Common myeloid progenitor, CD34-positive (primary cell): ENCODE measurements around the gene TCP1.
"Not testable (repeated sequence)": the region's sequence is repeated elsewhere in the genome, so short reads cannot be mapped to it uniquely, and the experiment has no call there.

Source experiments
- CTCF ChIA-PET: fragments of 350-600 bp; sonication (Branson Sonifier 250); formaldehyde crosslinking; loops from one replicate; lab custom pipeline; 2021; ENCODE audit warnings: antibody characterized with exemption; lab: Charles Lee
- POLR2A ChIA-PET: fragments of 350-600 bp; sonication (Branson Sonifier 250); formaldehyde crosslinking; loops from one replicate; lab custom pipeline; 2021; ENCODE audit warnings: antibody characterized with exemption; lab: Charles Lee
- DNase-seq, 3 donors: peaks; one replicate each; pipeline versions ENCODE4 v3.0.0 to v3.0.0-alpha.2; 2013
- H3K27ac ChIP-seq, 2 experiments: 1 replicate in 1 of 2; 2 replicates in 1 of 2; pipeline ENCODE4 v1.7.0; 2013; ENCODE audit warnings: inconsistent platforms in 2 of 2, low read length in 2 of 2, mild to moderate bottlenecking in 2 of 2, low read depth in 1 of 2, moderate library complexity in 1 of 2; ENCODE audit not compliant: severe bottlenecking in 2 of 2, insufficient read depth in 1 of 2, poor library complexity in 1 of 2
- H3K27me3 ChIP-seq, 5 experiments: replicated peaks in 2 of 5; 1 replicate in 3 of 5; 2 replicates in 2 of 5; pipeline versions ENCODE4 v1.6.1 to v1.7.0; 2013; ENCODE audit warnings: low read length in 4 of 5, mild to moderate bottlenecking in 2 of 5, moderate library complexity in 2 of 5, inconsistent platforms in 1 of 5; ENCODE audit not compliant: insufficient read depth in 5 of 5, control insufficient read depth in 4 of 5
- H3K36me3 ChIP-seq, 4 experiments: 1 replicate in 2 of 4; 2 replicates in 2 of 4; pipeline versions ENCODE4 v1.6.1 to v1.7.0; 2013; ENCODE audit warnings: low read length in 3 of 4, control low read depth in 1 of 4, mild to moderate bottlenecking in 1 of 4; ENCODE audit not compliant: control insufficient read depth in 4 of 4, insufficient read depth in 4 of 4
- H3K4me1 ChIP-seq, 4 experiments: 1 replicate in 3 of 4; 2 replicates in 1 of 4; pipeline versions ENCODE4 v1.6.1 to v1.7.1; 2013; ENCODE audit warnings: low read length in 3 of 4, mild to moderate bottlenecking in 3 of 4, control low read depth in 1 of 4, inconsistent platforms in 1 of 4, moderate library complexity in 1 of 4; ENCODE audit not compliant: control insufficient read depth in 4 of 4, insufficient read depth in 4 of 4; ENCODE audit errors: control extremely low read depth in 1 of 4
- H3K4me3 ChIP-seq, 7 experiments: 1 replicate in 4 of 7; 2 replicates in 3 of 7; pipeline versions ENCODE4 v1.5.1 to v1.7.0; 2013; ENCODE audit warnings: mild to moderate bottlenecking in 7 of 7, low read length in 6 of 7, moderate library complexity in 6 of 7, inconsistent platforms in 2 of 7, low read depth in 2 of 7, control low read depth in 1 of 7; ENCODE audit not compliant: insufficient read depth in 4 of 7, control insufficient read depth in 1 of 7; ENCODE audit errors: extremely low read depth in 1 of 7
- H3K9me3 ChIP-seq, 5 experiments: 1 replicate in 4 of 5; 2 replicates in 1 of 5; pipeline versions ENCODE4 v1.6.1 to v1.7.1; 2013; ENCODE audit warnings: low read length in 4 of 5, mild to moderate bottlenecking in 2 of 5, inconsistent platforms in 1 of 5, low read depth in 1 of 5, moderate library complexity in 1 of 5; ENCODE audit not compliant: control insufficient read depth in 4 of 5, insufficient read depth in 2 of 5; ENCODE audit errors: control extremely low read depth in 1 of 5
- WGBS: methylation state at CpG from one replicate; pipeline ENCODE4 v1.1.5; 2013; ENCODE audit not compliant: insufficient coverage; 5-methylcytosine and 5-hydroxymethylcytosine counted together

Gene TCP1

GRCh38 chr6:159732550-159732949, 56.9 kb downstream of the TCP1 start:
- ChIA-PET CTCF (interaction anchor here (0.8 to 1.9 kb wide), 11 partner anchors 9 to 628 kb away, joined by 3 to 9 read pairs (median 5); partner anchors contain the start of genes ACAT2 and SOD2), POLR2A (interaction anchor here (0.6 kb wide), 1 partner anchor 119 kb away, joined by 3 read pairs; no protein-coding TSS in a partner anchor)
- H3K27ac ChIP-seq, DNase-seq, H3K4me3 ChIP-seq, H3K27me3 ChIP-seq, H3K9me3 ChIP-seq: not testable (repeated sequence)
- Histone ChIP-seq H3K36me3 (peaks cover 2 to 17% (median 6%) of the 10 kb centered on the region in 4 experiments), H3K4me1 (peaks cover 10 to 23% (median 20%) of the 10 kb centered on the region in 4 experiments)
- WGBS = 86% methylated on average over 7 of the region's 12 CpGs

- Histone ChIP-seq H3K27me3 (no peaks in the 10 kb centered on the region), H3K4me3 (peak overlapping the region in 1 of 7 experiments; percentile 91), H3K27ac (peak overlapping the region in 1 of 2 experiments; percentile 36), H3K4me1 (peaks cover 17 to 34% (median 24%) of the 10 kb centered on the region in 4 experiments), H3K36me3 (peaks cover 2 to 8% (median 3%) of the 10 kb centered on the region in 4 experiments), H3K9me3 (no peaks in the 10 kb centered on the region)
- 98% methylated on average over 4 of the region's 6 CpGs for WGBS
- POLR2A ChIA-PET = interaction anchor here (0.6 kb wide), 1 partner anchor 37 kb away, joined by 3 read pairs; the partner anchor contains the start of gene SOD2
- CTCF ChIA-PET = interaction anchor here (0.7 to 5.9 kb wide), 5 partner anchors 8 to 39 kb away, joined by 3 to 41 read pairs (median 9); no protein-coding TSS in a partner anchor
- DNase-seq = no peak
Measured at GRCh38 chr6:159730332-159730676, 59.1 kb downstream of the TCP1 start.

GRCh38 chr6:159729598-159730331, 59.6 kb downstream of the TCP1 start:
- 50% methylated on average over 2 of the region's 4 CpGs for WGBS
- no peaks in the 10 kb centered on the region for H3K9me3 ChIP-seq
- CTCF ChIA-PET = interaction anchor here (0.7 to 5.9 kb wide), 7 partner anchors 9 to 48 kb away, joined by 3 to 41 read pairs (median 6); no protein-coding TSS in a partner anchor
- H3K4me1 ChIP-seq = peaks cover 20 to 39% (median 26%) of the 10 kb centered on the region in 4 experiments
- DNase-seq = peak in 1 of 3 donors; percentile 31
- peaks cover 2 to 8% (median 3%) of the 10 kb centered on the region in 4 experiments for H3K36me3 ChIP-seq
- peak overlapping the region in 1 of 2 experiments; percentile 96 for H3K27ac ChIP-seq
- peak overlapping the region in 6 of 7 experiments; percentile 42 to 91 (median 80) for H3K4me3 ChIP-seq
- POLR2A ChIA-PET = interaction anchor here (0.6 to 4.9 kb wide), 2 partner anchors 36 to 38 kb away, joined by 3 to 46 read pairs; partner anchors contain the start of gene SOD2
- no peaks in the 10 kb centered on the region for H3K27me3 ChIP-seq

GRCh38 chr6:159728531-159728964, 60.9 kb downstream of the TCP1 start:
- CTCF ChIA-PET = interaction anchor here (0.7 to 5.9 kb wide), 8 partner anchors 8 to 124 kb away, joined by 3 to 41 read pairs (median 5); no protein-coding TSS in a partner anchor
- 0% methylated on average over 2 of the region's 9 CpGs for WGBS
- POLR2A ChIA-PET = interaction anchor here (0.6 to 4.9 kb wide), 4 partner anchors 10 to 687 kb away, joined by 3 to 46 read pairs (median 3); partner anchors contain the start of gene SOD2
- no peaks in the 10 kb centered on the region for H3K27me3 ChIP-seq
- peaks cover 3 to 19% (median 6%) of the 10 kb centered on the region in 4 experiments for H3K36me3 ChIP-seq
- peak overlapping the region in 6 of 7 experiments; percentile 78 to 99 (median 90) for H3K4me3 ChIP-seq
- H3K27ac ChIP-seq = peak overlapping the region; percentile 94 to 96
- H3K4me1 ChIP-seq = peaks cover 20 to 41% (median 27%) of the 10 kb centered on the region in 4 experiments
- DNase-seq = peak in 2 of 3 donors; percentile 36 to 54
- no peaks in the 10 kb centered on the region for H3K9me3 ChIP-seq
